ENCODE data around the gene MYO10.

DNA sequence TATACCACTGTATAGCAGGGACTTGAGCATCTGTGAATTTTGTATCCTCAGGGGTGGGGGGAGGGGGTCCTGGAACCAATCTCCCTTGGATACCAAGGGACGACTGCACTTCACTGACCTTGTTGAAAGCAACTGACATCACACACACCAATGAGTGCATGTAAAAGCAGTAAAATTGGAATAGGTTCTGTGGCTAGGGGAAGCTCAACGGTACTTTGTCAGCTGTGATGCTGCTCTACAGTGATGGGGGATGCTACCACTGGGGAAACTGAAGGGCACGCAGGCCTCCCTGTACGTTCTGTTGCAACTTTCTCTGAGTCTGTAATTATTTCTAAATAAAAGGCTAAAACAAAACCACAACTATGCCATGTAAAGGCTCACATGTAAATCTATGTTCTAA is 272.2 kb downstream of the MYO10 start:
- TF ChIP-seq, protein P1, sequence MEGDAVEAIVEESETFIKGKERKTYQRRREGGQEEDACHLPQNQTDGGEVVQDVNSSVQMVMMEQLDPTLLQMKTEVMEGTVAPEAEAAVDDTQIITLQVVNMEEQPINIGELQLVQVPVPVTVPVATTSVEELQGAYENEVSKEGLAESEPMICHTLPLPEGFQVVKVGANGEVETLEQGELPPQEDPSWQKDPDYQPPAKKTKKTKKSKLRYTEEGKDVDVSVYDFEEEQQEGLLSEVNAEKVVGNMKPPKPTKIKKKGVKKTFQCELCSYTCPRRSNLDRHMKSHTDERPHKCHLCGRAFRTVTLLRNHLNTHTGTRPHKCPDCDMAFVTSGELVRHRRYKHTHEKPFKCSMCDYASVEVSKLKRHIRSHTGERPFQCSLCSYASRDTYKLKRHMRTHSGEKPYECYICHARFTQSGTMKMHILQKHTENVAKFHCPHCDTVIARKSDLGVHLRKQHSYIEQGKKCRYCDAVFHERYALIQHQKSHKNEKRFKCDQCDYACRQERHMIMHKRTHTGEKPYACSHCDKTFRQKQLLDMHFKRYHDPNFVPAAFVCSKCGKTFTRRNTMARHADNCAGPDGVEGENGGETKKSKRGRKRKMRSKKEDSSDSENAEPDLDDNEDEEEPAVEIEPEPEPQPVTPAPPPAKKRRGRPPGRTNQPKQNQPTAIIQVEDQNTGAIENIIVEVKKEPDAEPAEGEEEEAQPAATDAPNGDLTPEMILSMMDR (conservative IDR thresholded peaks at IDR 0.05; ENCODE audit: low read depth in 2 of 2), result no peak
- TF ChIP-seq POLR2AphosphoS5 (IDR thresholded peaks at IDR 0.05; ENCODE audit: low read depth) (no peak), CREB1 (CRISPR knock-in tag; IDR thresholded peaks at IDR 0.05; ENCODE audit: low read depth) (no peak)
- TF ChIP-seq, protein P2, sequence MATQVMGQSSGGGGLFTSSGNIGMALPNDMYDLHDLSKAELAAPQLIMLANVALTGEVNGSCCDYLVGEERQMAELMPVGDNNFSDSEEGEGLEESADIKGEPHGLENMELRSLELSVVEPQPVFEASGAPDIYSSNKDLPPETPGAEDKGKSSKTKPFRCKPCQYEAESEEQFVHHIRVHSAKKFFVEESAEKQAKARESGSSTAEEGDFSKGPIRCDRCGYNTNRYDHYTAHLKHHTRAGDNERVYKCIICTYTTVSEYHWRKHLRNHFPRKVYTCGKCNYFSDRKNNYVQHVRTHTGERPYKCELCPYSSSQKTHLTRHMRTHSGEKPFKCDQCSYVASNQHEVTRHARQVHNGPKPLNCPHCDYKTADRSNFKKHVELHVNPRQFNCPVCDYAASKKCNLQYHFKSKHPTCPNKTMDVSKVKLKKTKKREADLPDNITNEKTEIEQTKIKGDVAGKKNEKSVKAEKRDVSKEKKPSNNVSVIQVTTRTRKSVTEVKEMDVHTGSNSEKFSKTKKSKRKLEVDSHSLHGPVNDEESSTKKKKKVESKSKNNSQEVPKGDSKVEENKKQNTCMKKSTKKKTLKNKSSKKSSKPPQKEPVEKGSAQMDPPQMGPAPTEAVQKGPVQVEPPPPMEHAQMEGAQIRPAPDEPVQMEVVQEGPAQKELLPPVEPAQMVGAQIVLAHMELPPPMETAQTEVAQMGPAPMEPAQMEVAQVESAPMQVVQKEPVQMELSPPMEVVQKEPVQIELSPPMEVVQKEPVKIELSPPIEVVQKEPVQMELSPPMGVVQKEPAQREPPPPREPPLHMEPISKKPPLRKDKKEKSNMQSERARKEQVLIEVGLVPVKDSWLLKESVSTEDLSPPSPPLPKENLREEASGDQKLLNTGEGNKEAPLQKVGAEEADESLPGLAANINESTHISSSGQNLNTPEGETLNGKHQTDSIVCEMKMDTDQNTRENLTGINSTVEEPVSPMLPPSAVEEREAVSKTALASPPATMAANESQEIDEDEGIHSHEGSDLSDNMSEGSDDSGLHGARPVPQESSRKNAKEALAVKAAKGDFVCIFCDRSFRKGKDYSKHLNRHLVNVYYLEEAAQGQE (IDR thresholded peaks at IDR 0.05; ENCODE audit: unreplicated experiment), result no peak

All from GM23338 (cell line).